GM21381 (cell line): Measurements from ENCODE around the gene ITPKA.

Experiments
- ATAC-seq: cut with Tn5 transposase; IDR thresholded peaks from one replicate; pipeline ENCODE4 v1.9.1; 2021; ENCODE audit warnings: mild to moderate bottlenecking, moderate library complexity; ENCODE audit not compliant: unreplicated experiment

Gene ITPKA

GRCh38 chr15:41507820-41508290 lies 14.2 kb downstream of the ITPKA start:
- no peak for ATAC-seq

- no peak for ATAC-seq
Observed at GRCh38 chr15:41510728-41511127, 17.1 kb downstream of the ITPKA start.

DNA sequence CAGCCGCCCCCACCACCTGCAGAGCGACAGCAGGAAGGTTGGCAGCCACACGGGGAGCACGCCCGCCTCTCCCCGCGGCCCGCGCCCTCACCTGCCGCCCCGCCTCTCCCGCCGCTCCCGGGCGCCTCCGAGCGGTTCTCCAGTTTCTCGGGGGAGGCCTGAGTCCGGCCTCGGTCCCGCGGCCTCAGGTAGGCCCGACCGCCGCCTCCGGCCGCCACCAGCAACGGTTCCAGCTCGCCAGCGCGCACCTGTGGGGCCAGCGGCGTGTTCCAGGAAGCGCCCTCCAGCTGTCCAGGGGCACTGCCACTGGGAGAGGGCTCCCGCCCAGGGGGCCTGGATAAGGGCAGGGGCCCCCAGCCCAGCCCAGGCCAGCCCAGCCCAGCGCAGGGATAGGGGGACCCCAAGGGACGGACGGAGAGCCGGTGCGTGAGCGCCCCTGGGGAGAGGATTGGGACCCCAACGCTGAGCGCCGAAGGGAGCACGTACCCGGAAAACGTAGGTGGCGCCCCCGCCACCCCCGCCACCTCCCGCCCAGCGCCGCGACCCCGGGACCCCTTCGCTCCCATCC lies 17.7 kb downstream of the ITPKA start:
- no peak for ATAC-seq

GRCh38 chr15:41511899-41512369 lies 18.3 kb downstream of the ITPKA start:
- no peak for ATAC-seq

DNA sequence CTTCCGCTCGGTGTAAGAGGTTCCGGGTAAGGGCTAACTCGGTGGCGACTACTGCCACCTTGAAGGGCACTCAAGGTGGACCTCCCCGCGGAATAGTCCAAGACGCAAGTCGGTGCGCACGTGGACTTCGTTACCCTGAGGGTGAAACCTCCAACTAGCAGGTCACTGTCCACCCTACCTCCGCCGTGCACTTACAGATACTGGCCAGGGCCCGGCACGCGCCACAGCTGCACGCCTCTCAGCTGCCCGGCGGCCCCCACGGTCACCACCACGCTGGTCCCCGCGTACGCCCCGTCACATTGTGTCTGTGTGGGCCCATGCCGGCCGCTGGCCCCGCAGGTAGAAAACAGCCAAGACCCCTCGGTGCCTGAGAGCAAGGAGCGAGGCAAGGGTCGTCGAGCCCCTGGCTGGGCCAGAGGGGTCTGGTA lies 18.9 kb downstream of the ITPKA start:
- ATAC-seq, result no peak

DNA sequence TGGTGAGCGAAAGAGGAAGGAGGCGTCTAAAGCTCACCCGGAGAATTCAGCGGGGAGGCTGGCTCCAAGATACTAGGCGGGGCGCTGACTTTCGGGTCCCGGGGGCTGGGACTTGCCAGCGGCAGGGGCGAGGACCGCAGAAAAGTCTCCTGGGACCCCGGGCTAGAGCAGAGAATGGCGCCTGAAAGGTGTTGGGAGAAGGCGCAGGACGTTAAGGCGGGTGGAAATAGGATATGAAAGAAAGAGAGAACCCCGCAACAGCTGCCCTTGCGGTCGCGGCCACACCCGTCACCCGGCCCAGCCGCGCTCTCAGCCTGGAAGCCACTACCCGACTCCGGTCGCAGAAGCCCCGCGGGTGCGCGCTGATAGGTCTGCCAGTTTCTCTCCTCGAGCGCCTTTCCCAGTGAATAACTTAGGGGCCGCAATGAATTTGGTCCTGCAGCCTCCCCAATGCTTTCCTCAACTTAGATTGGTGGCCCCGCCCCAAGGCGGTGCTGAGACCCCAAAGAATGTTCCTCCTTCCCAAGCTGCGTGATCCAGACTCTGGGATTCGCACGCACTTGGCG lies 19.3 kb downstream of the ITPKA start:
- no peak for ATAC-seq

DNA sequence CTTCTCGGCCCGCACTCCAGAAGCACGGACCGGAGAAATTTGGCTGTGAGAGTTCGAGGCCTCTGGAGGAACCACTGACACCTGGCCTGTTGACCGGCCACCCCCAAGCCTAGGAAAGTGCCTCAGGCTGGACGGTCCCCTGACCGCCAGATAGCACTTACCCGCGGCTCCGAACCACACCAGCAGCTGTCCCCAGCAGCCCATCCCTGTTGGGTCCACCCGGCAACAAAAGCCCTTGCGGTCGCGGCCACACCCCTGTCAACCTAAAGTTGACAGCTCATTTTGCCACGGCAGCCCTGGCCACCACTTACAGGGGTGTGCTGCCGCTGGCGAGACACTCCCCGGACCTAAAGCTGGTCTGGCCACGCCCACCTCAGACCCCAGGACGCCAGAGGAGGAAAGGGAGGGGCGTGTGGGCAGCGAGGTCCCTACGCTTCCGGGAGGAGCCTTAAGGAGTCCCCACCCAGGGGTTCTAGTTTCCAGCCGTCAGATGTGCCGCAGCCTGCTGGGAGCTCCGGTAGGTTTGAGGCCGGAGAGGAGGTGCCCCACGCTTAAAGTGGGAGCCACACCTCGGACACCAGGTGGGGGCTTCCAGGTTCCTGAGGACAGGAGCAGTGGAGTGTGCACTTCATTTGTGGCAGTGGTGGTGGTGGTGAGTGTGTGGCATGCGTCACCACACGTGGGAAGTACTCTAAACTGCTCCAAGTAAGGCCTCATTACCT lies 20.0 kb downstream of the ITPKA start, which contains the start of gene LTK:
LTK (minus strand) TSS at position 322 of the 722 bp plus-strand sequence; CDS start at position 204, 118 bp downstream.
- no peak for ATAC-seq

DNA sequence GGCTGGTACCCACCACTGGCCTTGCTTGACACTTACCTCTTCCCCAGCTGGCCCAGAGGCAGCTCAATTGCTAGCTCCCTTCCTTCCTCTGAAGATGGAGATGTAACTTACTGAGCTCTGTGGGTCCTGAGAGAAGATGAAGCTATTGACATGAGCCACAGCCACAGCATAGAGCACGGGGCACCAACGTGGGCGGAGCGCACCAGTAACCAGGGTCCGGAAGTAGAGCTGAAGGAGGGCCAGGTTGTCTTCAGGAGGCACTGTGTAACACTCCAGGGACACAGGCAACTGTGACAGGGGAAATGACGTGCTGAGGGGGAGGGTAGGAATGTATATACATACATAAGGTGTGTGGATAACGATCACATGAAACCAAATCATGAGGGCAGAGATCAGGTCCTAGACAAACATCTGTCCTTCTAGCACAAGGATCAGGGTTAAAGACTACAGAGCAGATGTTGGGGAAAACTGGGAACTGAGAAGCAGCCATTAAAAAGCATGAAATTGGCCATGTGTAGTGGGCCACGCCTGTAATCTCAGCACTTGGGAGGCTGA lies 24.3 kb downstream of the ITPKA start:
- ATAC-seq, result no peak

GRCh38 chr15:41520636-41521035 lies 27.0 kb downstream of the ITPKA start:
- ATAC-seq, result no peak

DNA sequence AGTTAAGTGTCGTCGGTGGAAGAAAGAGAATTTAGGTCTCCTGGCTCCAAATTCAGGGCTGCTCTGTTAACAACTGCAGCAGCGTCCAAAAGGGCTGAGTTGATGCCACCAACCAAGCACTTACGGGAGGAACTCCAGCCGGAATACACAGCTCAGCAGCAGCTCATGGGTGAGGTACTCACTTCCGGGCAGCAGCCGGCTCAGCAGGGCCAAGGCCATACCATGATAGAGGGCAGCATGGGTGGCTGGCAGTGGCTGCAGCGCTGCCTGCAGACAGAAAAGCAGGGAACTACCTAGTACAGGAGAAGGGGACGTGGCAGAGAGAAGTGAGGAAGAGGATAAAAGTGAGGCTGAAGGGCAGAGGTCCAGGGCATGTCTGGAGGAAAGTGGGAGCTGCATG lies 27.9 kb downstream of the ITPKA start:
- ATAC-seq, result no peak

DNA sequence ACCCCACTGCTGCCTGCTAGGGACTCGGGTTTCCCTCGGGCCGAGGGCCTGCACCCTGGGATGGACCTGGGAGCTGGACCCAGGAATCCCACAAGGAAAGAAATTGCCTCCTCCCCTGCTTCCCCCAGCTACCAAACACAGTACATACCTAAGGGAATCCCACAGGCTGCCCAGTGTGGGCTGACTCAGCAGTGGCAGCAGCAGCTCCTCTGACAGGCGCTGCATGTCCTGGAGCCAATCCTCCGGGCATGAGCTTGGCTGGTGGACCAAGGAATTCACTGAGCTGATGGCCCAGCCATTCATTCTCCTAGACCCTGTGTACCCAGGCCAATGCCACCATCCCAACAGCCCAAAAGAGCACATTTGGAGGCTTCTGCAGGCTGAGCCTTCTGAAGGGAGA lies 29.4 kb downstream of the ITPKA start:
- no peak for ATAC-seq

DNA sequence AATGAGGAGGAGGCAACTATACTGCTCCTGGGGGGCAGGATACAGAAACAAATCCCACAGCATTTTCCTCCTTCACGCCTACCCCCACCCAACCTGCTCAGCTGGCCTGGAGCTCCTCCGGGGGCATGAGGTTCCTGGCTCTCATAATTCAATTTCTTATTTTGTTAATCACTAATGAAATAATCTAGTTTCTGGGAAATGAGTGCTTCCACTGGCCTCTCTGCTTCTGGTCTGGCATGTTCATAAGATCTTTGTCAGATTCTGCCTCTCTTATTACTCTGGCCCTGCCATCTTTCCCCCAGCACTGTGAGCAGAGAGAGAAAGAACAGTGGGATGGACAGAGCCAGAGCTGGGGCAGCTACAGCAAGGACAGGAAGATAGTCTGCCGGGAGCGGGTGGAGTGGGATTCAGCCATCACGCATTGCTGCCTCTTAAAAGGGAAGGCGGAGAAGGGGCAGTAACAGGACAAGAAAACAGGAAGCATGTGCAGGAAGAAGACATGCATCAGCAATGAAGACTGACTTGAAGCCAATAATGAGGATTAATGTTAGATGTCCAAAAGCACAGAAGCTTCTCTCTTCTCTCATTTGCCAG lies 36.8 kb downstream of the ITPKA start:
- no peak for ATAC-seq

DNA sequence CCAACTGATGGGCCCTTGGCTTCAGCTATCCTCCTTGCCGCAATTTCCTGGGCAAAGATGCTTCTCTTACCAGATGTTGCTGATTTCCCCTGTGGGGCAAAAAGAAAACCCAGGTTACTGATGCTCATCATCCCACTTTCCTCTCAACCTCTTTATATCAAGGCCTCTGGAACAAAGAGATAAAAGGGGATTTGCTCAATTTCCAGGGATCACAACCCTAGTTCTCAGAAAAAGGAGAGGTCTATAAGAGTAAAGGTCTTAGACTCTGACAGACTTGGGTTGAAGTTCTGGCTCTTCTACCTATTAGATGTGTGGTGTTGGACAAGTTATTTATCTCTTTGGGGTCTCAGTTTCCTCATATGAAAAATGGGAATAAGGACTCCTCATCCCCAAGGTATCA lies 41.9 kb downstream of the ITPKA start:
- no peak for ATAC-seq

DNA sequence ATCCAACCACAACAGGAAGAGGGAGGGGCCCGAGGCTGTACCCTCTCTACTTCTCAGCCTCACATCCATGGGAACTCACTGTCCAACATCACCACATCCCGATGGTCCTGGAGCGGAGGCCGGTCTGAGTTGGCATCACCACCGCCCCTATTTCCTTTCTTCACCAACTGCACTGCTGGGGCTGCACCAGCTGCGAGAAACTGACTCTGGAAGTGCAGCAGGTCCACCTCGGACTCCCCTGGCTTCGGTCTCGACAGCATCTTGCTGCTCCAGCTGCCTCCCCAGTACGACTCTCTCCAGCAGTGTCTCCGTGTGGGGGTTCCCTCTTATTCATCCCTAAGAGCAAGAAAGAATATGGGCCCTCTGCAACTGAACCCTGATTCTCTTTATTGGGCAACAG lies 43.2 kb downstream of the ITPKA start:
- ATAC-seq, result no peak

GRCh38 chr15:41543521-41543870 lies 49.8 kb downstream of the ITPKA start:
- ATAC-seq, result no peak

DNA sequence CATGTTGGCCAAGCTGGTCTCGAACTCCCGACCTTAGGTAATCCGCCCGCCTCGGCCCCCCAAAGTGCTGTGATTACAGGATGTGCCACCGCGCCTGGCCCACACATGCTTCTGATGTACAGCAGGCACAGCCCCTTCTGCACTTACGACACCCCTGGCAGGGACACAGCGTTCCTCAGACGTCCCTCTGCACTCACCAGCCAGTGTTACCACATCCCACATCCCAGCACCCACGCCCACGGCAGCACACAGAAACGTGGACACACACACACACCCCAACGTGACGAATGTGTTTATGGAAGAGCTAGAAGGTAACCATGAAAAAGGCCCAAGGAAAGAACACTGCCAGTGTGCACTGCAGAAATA lies 51.0 kb downstream of the ITPKA start:
- ATAC-seq, result no peak

DNA sequence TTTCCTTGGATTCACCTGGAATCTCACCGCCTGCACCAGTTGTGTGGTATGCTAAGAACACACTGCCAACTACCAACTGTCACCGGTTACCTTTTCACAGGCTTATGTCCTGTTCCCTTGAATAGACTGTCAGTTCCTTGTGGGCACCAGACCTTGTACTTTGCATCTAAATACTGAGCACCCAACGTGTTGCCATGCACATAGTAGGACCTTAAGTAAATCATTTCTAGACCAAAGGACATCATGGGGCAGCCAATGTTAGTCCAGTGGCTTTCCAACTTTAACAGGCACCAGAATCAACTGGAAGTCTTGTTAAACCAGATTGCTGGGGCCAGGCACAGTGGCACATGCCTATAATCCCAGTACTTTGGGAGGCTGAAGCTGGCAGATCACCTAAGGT lies 51.5 kb downstream of the ITPKA start:
- no peak for ATAC-seq

- ATAC-seq, result no peak
Observed at GRCh38 chr15:41546851-41547786, 53.4 kb downstream of the ITPKA start.

DNA sequence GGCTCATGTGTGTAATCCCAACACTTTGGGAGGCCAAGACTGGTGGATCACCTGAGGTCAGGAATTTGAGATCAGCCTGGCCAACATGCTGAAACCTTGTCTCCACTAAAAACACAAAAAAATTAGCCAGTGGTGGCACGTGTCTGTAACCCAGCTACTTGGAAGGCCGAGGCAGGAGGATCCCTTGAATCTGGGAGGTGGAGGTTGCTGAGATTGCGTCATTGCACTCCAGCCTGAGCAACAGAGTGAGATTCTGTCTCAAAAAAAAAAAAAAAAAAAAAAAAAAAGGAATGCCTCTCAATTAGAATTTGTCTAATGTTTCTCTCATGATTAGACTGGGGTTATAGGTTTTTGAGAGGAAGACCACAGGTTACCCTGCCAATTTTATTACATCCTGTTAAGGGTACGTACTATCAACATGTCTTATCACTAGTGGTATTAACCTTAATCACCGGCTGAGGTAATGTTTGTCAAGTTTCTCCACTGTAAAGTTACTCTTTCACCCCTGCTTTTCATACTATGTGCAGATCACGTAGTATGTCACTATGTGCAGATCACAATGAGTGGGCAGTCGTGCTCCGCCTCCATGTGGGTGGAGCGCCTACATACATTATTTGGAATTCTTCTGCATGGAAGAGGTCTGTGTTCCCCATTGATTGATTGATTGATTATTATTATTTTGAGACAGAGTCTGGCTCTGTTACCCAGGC lies 56.5 kb downstream of the ITPKA start:
- ATAC-seq, result no peak
